K562 (cell line): ENCODE results near the gene CLSTN2. TPM values are rescaled to one million over a fixed set of nuclear protein-coding genes. Genes with fewer than 3 reads are reported as not detected.

ENCODE experiments used
- ATAC-seq: fragments of 200-7000 bp; cut with Tn5 transposase; 3 replicates; pipeline ENCODE4 v1.9.1; 2020; ENCODE audit warnings: moderate library complexity
- BruUV-seq: library from RNA; stranded (reverse); fragments of 400-500 nt; replicated peaks from 2 replicates; lab custom pipeline; 2021; lab: Mats Ljungman, UMichigan
- CTCF ChIA-PET: fragments of 300-600 bp; formaldehyde crosslinking; extraction: SDS; loops from one replicate; lab custom pipeline; 2021; ENCODE audit warnings: low intra/inter-chr PET ratio; lab: Yijun Ruan, JAX
- POLR2A ChIA-PET: fragments of 300-600, 350-650 bp; sonication (Branson Sonifier 250); formaldehyde crosslinking; extraction: SDS; loops from one replicate; lab custom pipeline; 2021; ENCODE audit warnings: antibody characterized with exemption, inconsistent platforms; lab: Yijun Ruan, JAX
- DNase-seq, 4 experiments: peaks; one replicate each; pipeline versions ENCODE4 v3.0.0 to v3.0.0-alpha.2; 2011 to 2018; ENCODE audit warnings: low spot score in 3 of 4, mixed read lengths in 3 of 4; ENCODE audit errors: extremely low read depth in 1 of 4
- FAIRE-seq: peaks from 2 replicates; lab custom pipeline; 2011; peaks lifted over from hg19 to GRCh38; lab: Jason Lieb, UNC
- H2AFZ ChIP-seq: 2 replicates; pipeline ENCODE4 v1.6.0; 2011; ENCODE audit warnings: low read depth, low read length, control low read depth, inconsistent platforms
- H3K27ac ChIP-seq: fragments of 200-600 bp; 3 replicates; pipeline ENCODE4 v1.8.0; 2011; ENCODE audit warnings: low read depth, mild to moderate bottlenecking, control low read depth, inconsistent platforms, low read length, moderate library complexity, mixed read lengths; ENCODE audit errors: extremely low read depth
- H3K27me3 ChIP-seq, 2 experiments: fragments of 300-600 bp in 1 of 2; 2 replicates in 1 of 2; 3 replicates in 1 of 2; pipeline versions ENCODE4 v1.6.0 to v1.8.0; 2011; ENCODE audit warnings: inconsistent platforms in 2 of 2, low read length in 2 of 2, mild to moderate bottlenecking in 1 of 2, mixed read lengths in 1 of 2, moderate library complexity in 1 of 2; ENCODE audit not compliant: control insufficient read depth in 2 of 2, insufficient read depth in 2 of 2
- H3K36me3 ChIP-seq: fragments of 300-600 bp; 3 replicates; pipeline ENCODE4 v1.8.0; 2011; ENCODE audit warnings: mild to moderate bottlenecking, low read length, inconsistent platforms; ENCODE audit not compliant: control insufficient read depth, insufficient read depth
- H3K4me1 ChIP-seq, 2 experiments: fragments of 200-600 bp in 1 of 2; replicated peaks in 1 of 2; 2 replicates in 1 of 2; 3 replicates in 1 of 2; pipeline versions ENCODE4 v1.5.1 to v1.8.0; 2011; ENCODE audit warnings: inconsistent platforms in 2 of 2, low read length in 2 of 2, mild to moderate bottlenecking in 1 of 2, mixed read lengths in 1 of 2, moderate library complexity in 1 of 2; ENCODE audit not compliant: control insufficient read depth in 2 of 2, insufficient read depth in 2 of 2
- H3K4me2 ChIP-seq: 2 replicates; pipeline ENCODE4 v1.6.1; 2011; ENCODE audit warnings: low read length, control low read depth, inconsistent platforms, mixed read lengths; ENCODE audit not compliant: insufficient read depth
- H3K4me3 ChIP-seq: fragments of 200-600 bp; sonication (generic), shearing (Covaris generic); 2 replicates; pipeline ENCODE4 v1.5.1; 2016; ENCODE audit warnings: control low read depth, inconsistent platforms
- H3K79me2 ChIP-seq: fragments of 200-600 bp; 3 replicates; pipeline ENCODE4 v1.8.0; 2011; ENCODE audit warnings: low read length, inconsistent platforms; ENCODE audit not compliant: control insufficient read depth, insufficient read depth
- H3K9ac ChIP-seq, 2 experiments: 2 replicates each; pipeline versions ENCODE4 v1.6.0 to v1.6.1; 2011; ENCODE audit warnings: low read depth in 2 of 2, low read length in 2 of 2, control low read depth in 1 of 2, inconsistent platforms in 1 of 2, mild to moderate bottlenecking in 1 of 2, mixed read lengths in 1 of 2; ENCODE audit not compliant: insufficient read depth in 1 of 2
- H3K9me1 ChIP-seq: one replicate; pipeline ENCODE4 v1.6.0; 2011; ENCODE audit warnings: inconsistent platforms, mild to moderate bottlenecking, low read length, moderate library complexity; ENCODE audit not compliant: control insufficient read depth, insufficient read depth
- H3K9me3 ChIP-seq: replicated peaks from 2 replicates; pipeline ENCODE4 v1.5.1; 2011; ENCODE audit warnings: low read depth, low read length, inconsistent platforms; ENCODE audit not compliant: control insufficient read depth, insufficient read depth
- H4K20me1 ChIP-seq: replicated peaks from 2 replicates; pipeline ENCODE4 v1.6.1; 2011; ENCODE audit warnings: low read length, inconsistent platforms, mixed read lengths; ENCODE audit not compliant: control insufficient read depth, insufficient read depth
- BRCA1 ChIP-seq, 2 experiments: fragments of 450-650 bp in 1 of 2; sonication (generic) in 1 of 2; formaldehyde crosslinking in 1 of 2; IDR thresholded peaks; 2 replicates each; pipeline versions ENCODE4 v1.5.0 to v1.6.1; 2017 to 2020; ENCODE audit warnings: mild to moderate bottlenecking in 1 of 2, missing genetic modification reagents in 1 of 2
- CTCFL ChIP-seq: IDR thresholded peaks from 2 replicates; pipeline ENCODE4 v1.6.1; 2011; ENCODE audit warnings: borderline replicate concordance, low read depth, mild to moderate bottlenecking, moderate library complexity, low read length; ENCODE audit not compliant: insufficient read depth, poor library complexity, severe bottlenecking
- EWSR1 ChIP-seq: fragments of 450-650 bp; IDR thresholded peaks from 2 replicates; pipeline ENCODE4 v1.6.1; 2018; ENCODE audit warnings: borderline replicate concordance, mild to moderate bottlenecking, low read depth, moderate library complexity; ENCODE audit not compliant: partially characterized antibody
- HNRNPH1 ChIP-seq: fragments of 200-400 bp; formaldehyde crosslinking; optimal IDR thresholded peaks from 2 replicates; pipeline ENCODE3; 2017; ENCODE audit warnings: low read depth, mild to moderate bottlenecking, low read length, moderate library complexity
- IRF1 ChIP-seq: sonication (generic); formaldehyde crosslinking; IDR thresholded peaks from 2 replicates; pipeline ENCODE4 v1.8.0; 2022; ENCODE audit warnings: missing genetic modification reagents, mild to moderate bottlenecking, borderline replicate concordance
- LARP7 ChIP-seq: fragments of 450-650 bp; IDR thresholded peaks from 2 replicates; pipeline ENCODE4 v1.6.1; 2016
- MYNN ChIP-seq, 2 experiments: sonication (generic); formaldehyde crosslinking in 1 of 2; IDR thresholded peaks; 2 replicates each; pipeline versions ENCODE4 v1.5.0 to v1.6.1; 2016 to 2020; ENCODE audit warnings: antibody characterized with exemption in 1 of 2, missing genetic modification reagents in 1 of 2
- NFATC3 ChIP-seq: fragments of 450-650 bp; IDR thresholded peaks from 2 replicates; pipeline ENCODE4 v1.6.1; 2017; ENCODE audit warnings: mild to moderate bottlenecking
- SMARCC2 ChIP-seq: fragments of 450-650 bp; IDR thresholded peaks from 2 replicates; pipeline ENCODE4 v1.6.1; 2017; ENCODE audit warnings: antibody characterized with exemption, moderate library complexity, mild to moderate bottlenecking, low read depth
- ZEB2 ChIP-seq: fragments of 450-650 bp; IDR thresholded peaks from 2 replicates; pipeline ENCODE4 v1.6.1; 2016
- ZNF165 ChIP-seq: fragments of 250-450 bp; sonication (Bioruptor Pico); IDR thresholded peaks from 2 replicates; pipeline ENCODE4 v1.4.0; 2020; ENCODE audit warnings: borderline replicate concordance
- ZNF695 ChIP-seq: fragments of 450-650 bp; formaldehyde crosslinking; IDR thresholded peaks from 2 replicates; pipeline ENCODE4 v1.4.0; 2020; ENCODE audit warnings: mild to moderate bottlenecking, moderate library complexity
- WGBS: fragments of 100-300 bp; shearing (Covaris generic); methylation state at CpG from one replicate; pipeline ENCODE4 v1.1.6; 2016; ENCODE audit warnings: low coverage, mixed read lengths; ENCODE audit not compliant: insufficient coverage; ENCODE audit errors: missing lambda C conversion rate; 5-methylcytosine and 5-hydroxymethylcytosine counted together
- in situ Hi-C: fragments of 300-500 bp; cut with MboI; formaldehyde crosslinking; loops from 4 replicates; pipeline ENCODE4 v1.15.0; 2018; ENCODE audit warnings: inconsistent platforms, mixed read lengths
- intact Hi-C: fragments of 100-400 bp; cut with micrococcal nuclease; formaldehyde crosslinking; loops from 2 replicates; pipeline ENCODE4 v1.14.2; 2022
- polyA plus RNA-seq, 8 experiments: library from polyadenylated mRNA; depleted of rRNA in 4 of 8; stranded (reverse) in 5 of 8; unstranded in 3 of 8; fragments of >200 nt; fragmentation: Nextera tagmentation in 2 of 8; fragmentation: Illumina TruSeq in 1 of 8; extraction: Ambion mirVana in 2 of 8; extraction: Trizol in 1 of 8; gene quantifications; 2 replicates each; pipeline versions ENCODE4 v1.2.1 to v1.2.3, GENCODE V29; 2011 to 2014; ENCODE audit warnings: inconsistent platforms in 1 of 8, missing spikeins in 1 of 8
- total RNA-seq, 7 experiments: library from RNA; depleted of rRNA in 6 of 7; stranded (reverse); fragments of >200 nt in 6 of 7; fragmentation: Illumina TruSeq in 2 of 7; extraction: Trizol in 2 of 7; gene quantifications; 2 replicates each; pipeline versions ENCODE4 v1.2.1 to v1.2.3, GENCODE V29; 2011 to 2021; ENCODE audit warnings: low replicate concordance in 1 of 7

Gene CLSTN2
- total and polyA plus RNA-seq, 9 of the 15 experiments (the other 6 are each of a cell fraction or from before 2014, with no cell fraction given): 0.02 to 0.04 (median 0.04) TPM; not detected in 6

GRCh38 chr3:140258222-140258724 lies 323.3 kb downstream of the CLSTN2 start:
- ChIA-PET POLR2A (interaction anchor here (1.2 kb wide), 1 partner anchor 10 kb away, joined by 3 read pairs; no protein-coding TSS in a partner anchor), CTCF (no interaction called here)
- Histone ChIP-seq H3K27ac (no peak overlapping the region), H4K20me1 (no peaks in the 10 kb centered on the region), H3K9ac (no peak overlapping the region), H3K36me3 (no peaks in the 10 kb centered on the region), H3K9me1 (no peaks in the 10 kb centered on the region), H3K4me2 (no peak overlapping the region), H3K79me2 (no peaks in the 10 kb centered on the region), H2AFZ (no peak overlapping the region), H3K9me3 (no peaks in the 10 kb centered on the region), H3K4me1 (no peaks in the 10 kb centered on the region), H3K4me3 (no peak overlapping the region), H3K27me3 (peaks cover 0 to 3% of the 10 kb centered on the region in 2 experiments; a peak in 1 of 5 replicates)
- no TSS peak for BruUV-seq
- DNase-seq (no peak), FAIRE-seq (no peak), ATAC-seq (no peak)
- intact Hi-C loops: no loop called here
- in situ Hi-C loops: no loop called here
- WGBS: 4% methylated on average over 4 of the region's 4 CpGs
- TF ChIP-seq ZNF695 (CRISPR knock-in tag): no peak
- TF ChIP-seq BRCA1 (IDR thresholded peaks at IDR 0.05): no peak
- TF ChIP-seq BRCA1 (CRISPR knock-in tag; IDR thresholded peaks at IDR 0.05): no peak
- no peak for TF ChIP-seq ZNF165 (CRISPR knock-in tag)
- no peak for TF ChIP-seq SMARCC2
- TF ChIP-seq CTCFL: no peak
- no peak for TF ChIP-seq IRF1 (CRISPR knock-in tag)
- TF ChIP-seq ZEB2: no peak
- no peak for TF ChIP-seq MYNN (IDR thresholded peaks at IDR 0.05)
- TF ChIP-seq MYNN (CRISPR knock-in tag; IDR thresholded peaks at IDR 0.05): no peak
- no peak for TF ChIP-seq HNRNPH1
- no peak for TF ChIP-seq EWSR1
- TF ChIP-seq LARP7: no peak
- TF ChIP-seq NFATC3: no peak
